Esophagus (tissue), 2 donors: ENCODE measurements around the gene COX11. TPM values are rescaled to one million over a fixed set of nuclear protein-coding genes. Genes with fewer than 3 reads are reported as not detected.

Source experiments
- H3K27ac ChIP-seq, 2 donors: one replicate each; pipeline ENCODE4 v1.5.1; 2013; ENCODE audit warnings: low read depth in 2 of 2, mild to moderate bottlenecking in 2 of 2, inconsistent platforms in 1 of 2, low read length in 1 of 2, moderate library complexity in 1 of 2
- H3K27me3 ChIP-seq, 2 donors: one replicate each; pipeline ENCODE4 v1.6.1; 2013; ENCODE audit warnings: low read length in 2 of 2, control low read depth in 1 of 2, mild to moderate bottlenecking in 1 of 2; ENCODE audit not compliant: insufficient read depth in 2 of 2, control insufficient read depth in 1 of 2
- H3K36me3 ChIP-seq, 2 donors: one replicate each; pipeline ENCODE4 v1.6.1; 2013; ENCODE audit warnings: low read length in 1 of 2; ENCODE audit not compliant: control insufficient read depth in 2 of 2, insufficient read depth in 2 of 2
- H3K4me1 ChIP-seq, 2 donors: one replicate each; pipeline ENCODE4 v1.6.1; 2013; ENCODE audit warnings: low read length in 1 of 2; ENCODE audit not compliant: control insufficient read depth in 2 of 2, insufficient read depth in 2 of 2
- H3K4me3 ChIP-seq, 2 donors: one replicate each; pipeline ENCODE4 v1.5.1; 2013; ENCODE audit warnings: low read length in 2 of 2, mild to moderate bottlenecking in 2 of 2, low read depth in 1 of 2, moderate library complexity in 1 of 2
- H3K9me3 ChIP-seq, 2 donors: one replicate each; pipeline ENCODE4 v1.6.1; 2013; ENCODE audit warnings: mild to moderate bottlenecking in 2 of 2, low read depth in 1 of 2, low read length in 1 of 2, moderate library complexity in 1 of 2; ENCODE audit not compliant: control insufficient read depth in 2 of 2, insufficient read depth in 1 of 2
- WGBS, 2 donors: extraction: QIAGEN DNeasy Blood & Tissue Kit; methylation state at CpG; one replicate each; pipeline ENCODE4 v1.1.7; 2013; 5-methylcytosine and 5-hydroxymethylcytosine counted together
- polyA plus RNA-seq, 2 donors: library from polyadenylated mRNA; stranded (reverse); fragments of 200-250 nt; gene quantifications; one replicate each; pipeline ENCODE4 v1.2.3, GENCODE V29; 2013
- donor health status: healthy with polysubstance abuse.
- donor health status: Bipolar disorder and iron deficiency.

COX11 gene
- polyA plus RNA-seq, 2 donors = 11.4 to 22.6 TPM

DNA sequence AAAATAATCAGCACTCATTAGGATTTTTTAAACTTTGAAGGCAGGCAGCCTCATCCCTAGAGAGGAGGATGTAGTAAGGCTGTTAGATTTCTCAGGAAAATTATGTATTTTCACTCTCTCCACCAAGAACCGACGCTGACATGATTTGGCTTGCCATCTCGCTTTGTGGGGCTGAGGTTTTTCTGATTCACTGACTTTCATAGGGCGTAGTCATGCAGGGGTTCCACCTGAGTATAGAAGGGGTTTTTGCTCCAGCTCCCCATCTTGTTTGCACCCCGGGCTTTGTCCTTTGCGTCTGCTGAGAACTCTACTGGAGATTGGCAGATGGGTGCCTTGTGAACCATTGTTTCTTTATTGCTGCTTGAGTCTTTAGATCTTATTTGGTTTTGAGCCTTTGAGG lies 47.6 kb downstream of the COX11 start:
- Histone ChIP-seq H3K27ac (no peak overlapping the region), H3K27me3 (no peaks in the 10 kb centered on the region), H3K9me3 (no peaks in the 10 kb centered on the region), H3K36me3 (no peaks in the 10 kb centered on the region), H3K4me3 (no peak overlapping the region), H3K4me1 (no peaks in the 10 kb centered on the region)
- WGBS, 2 donors = 82 to 85% methylated on average over 6 of the region's 6 CpGs

- no peak overlapping the region for H3K4me3 ChIP-seq
- no peaks in the 10 kb centered on the region for H3K9me3 ChIP-seq
- H3K27ac ChIP-seq = no peak overlapping the region
- peaks cover 2 to 6% of the 10 kb centered on the region in 2 donors for H3K36me3 ChIP-seq
- H3K27me3 ChIP-seq = no peaks in the 10 kb centered on the region
- H3K4me1 ChIP-seq = no peaks in the 10 kb centered on the region
Measured at GRCh38 chr17:54919425-54919824, 49.0 kb downstream of the COX11 start.

DNA sequence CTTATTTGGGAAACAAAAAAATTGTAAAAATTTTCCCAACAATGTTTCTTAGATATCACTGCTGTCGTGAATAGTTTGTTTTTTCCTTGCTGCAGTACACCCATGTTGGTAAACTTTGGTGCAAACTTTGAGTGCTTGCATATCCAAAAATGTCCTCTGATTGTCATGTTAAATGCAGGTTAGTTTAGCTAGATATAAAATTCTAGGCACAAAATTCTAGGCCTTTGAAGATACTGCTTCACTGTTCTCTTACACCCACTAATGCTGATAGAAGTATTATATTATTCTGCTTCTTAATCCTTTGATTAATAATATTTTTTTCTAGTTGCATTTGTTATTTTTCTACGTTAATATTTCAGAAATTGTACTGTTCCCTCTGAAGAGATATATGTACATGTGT lies 51.7 kb downstream of the COX11 start:
- Histone ChIP-seq H3K4me3 (no peak overlapping the region), H3K27ac (no peak overlapping the region), H3K36me3 (peaks cover 2 to 9% of the 10 kb centered on the region in 2 donors), H3K4me1 (no peaks in the 10 kb centered on the region), H3K9me3 (no peaks in the 10 kb centered on the region), H3K27me3 (no peaks in the 10 kb centered on the region)
- 84 to 94% methylated on average over 2 of the region's 2 CpGs for WGBS, 2 donors

Other genes with a start within 250 kb of the COX11 start
- 10 to 100 TPM; 11.5 to 22.9 TPM for gene TOM1L1, start 67.8 kb downstream of the COX11 start, polyA plus RNA-seq
- gene STXBP4, start 111 bp upstream of the COX11 start, polyA plus RNA-seq = 1 to 10 TPM in 1 of 2 donors, under 1 TPM in 1; 0.59 to 1.2 TPM